ENCODE results near the gene SBDS. TPM values are rescaled to one million over a fixed set of nuclear protein-coding genes. Genes with fewer than 3 reads are reported as not detected.

Gene SBDS
- total RNA-seq, 1 donor: 78.9 TPM

DNA sequence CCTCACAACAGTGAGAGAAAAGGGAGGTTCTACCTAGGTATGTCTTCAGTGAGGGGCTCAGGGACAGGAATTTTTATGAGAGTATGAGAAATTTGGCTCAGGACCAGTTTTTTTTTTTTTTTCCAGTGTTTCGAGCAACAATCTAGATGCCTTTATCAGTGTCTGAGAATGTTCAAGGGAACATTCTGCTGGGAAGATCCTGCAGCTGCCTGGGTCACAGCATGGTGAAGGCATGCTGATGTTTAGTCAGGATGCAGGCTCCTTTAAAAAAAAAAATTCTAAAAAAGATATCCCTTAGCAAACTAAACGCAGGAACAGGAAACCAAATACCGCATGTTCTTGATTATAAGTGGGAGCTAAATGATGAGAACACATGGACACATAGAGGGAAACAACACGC lies 31.0 kb downstream of the SBDS start:
- Histone ChIP-seq H4K20me1 (ENCODE audit: insufficient read depth, low read length) (no peaks in the 10 kb centered on the region), H2AFZ (ENCODE audit: low read length) (no peak overlapping the region), H3K79me2 (ENCODE audit: insufficient read depth, low read length) (no peaks in the 10 kb centered on the region), H3K4me2 (ENCODE audit: insufficient read depth, low read length) (no peak overlapping the region), H3K9me3 (ENCODE audit: low read depth, low read length) (no peaks in the 10 kb centered on the region), H3K4me3 (ENCODE audit: insufficient read depth, low read length) (no peak overlapping the region), H3K27ac (ENCODE audit: low read depth, low read length) (no peak overlapping the region), H3K36me3 (ENCODE audit: insufficient read depth, low read length) (no peaks in the 10 kb centered on the region), H3K27me3 (ENCODE audit: insufficient read depth, low read length) (no peaks in the 10 kb centered on the region), H3K4me1 (ENCODE audit: insufficient read depth, low read length) (no peaks in the 10 kb centered on the region)
- TF ChIP-seq CTCF (IDR thresholded peaks at IDR 0.05; ENCODE audit: extremely low read depth, low read depth, low read length): no peak
- no peak for DNase-seq (ENCODE audit: insufficient read length, low spot score, missing footprints)

GRCh38 chr7:66961096-66961495 lies 34.3 kb downstream of the SBDS start:
- Histone ChIP-seq H3K27me3 (ENCODE audit: insufficient read depth, low read length) (no peaks in the 10 kb centered on the region), H3K4me2 (ENCODE audit: insufficient read depth, low read length) (no peak overlapping the region), H2AFZ (ENCODE audit: low read length) (no peak overlapping the region), H3K27ac (ENCODE audit: low read depth, low read length) (no peak overlapping the region), H3K4me1 (ENCODE audit: insufficient read depth, low read length) (no peaks in the 10 kb centered on the region), H3K9me3 (ENCODE audit: low read depth, low read length) (no peaks in the 10 kb centered on the region), H3K79me2 (ENCODE audit: insufficient read depth, low read length) (no peaks in the 10 kb centered on the region), H4K20me1 (ENCODE audit: insufficient read depth, low read length) (no peaks in the 10 kb centered on the region), H3K36me3 (ENCODE audit: insufficient read depth, low read length) (peaks cover 25% of the 10 kb centered on the region), H3K4me3 (ENCODE audit: insufficient read depth, low read length) (no peak overlapping the region)
- no peak for DNase-seq (ENCODE audit: insufficient read length, low spot score, missing footprints)
- TF ChIP-seq CTCF (IDR thresholded peaks at IDR 0.05; ENCODE audit: extremely low read depth, low read depth, low read length): no peak

GRCh38 chr7:66960192-66960591 lies 35.2 kb downstream of the SBDS start:
- Histone ChIP-seq H3K4me3 (ENCODE audit: insufficient read depth, low read length) (no peak overlapping the region), H3K36me3 (ENCODE audit: insufficient read depth, low read length) (peaks cover 34% of the 10 kb centered on the region), H3K4me1 (ENCODE audit: insufficient read depth, low read length) (no peaks in the 10 kb centered on the region), H3K4me2 (ENCODE audit: insufficient read depth, low read length) (no peak overlapping the region), H3K27ac (ENCODE audit: low read depth, low read length) (no peak overlapping the region), H3K27me3 (ENCODE audit: insufficient read depth, low read length) (no peaks in the 10 kb centered on the region), H4K20me1 (ENCODE audit: insufficient read depth, low read length) (no peaks in the 10 kb centered on the region), H3K79me2 (ENCODE audit: insufficient read depth, low read length) (no peaks in the 10 kb centered on the region), H2AFZ (ENCODE audit: low read length) (no peak overlapping the region), H3K9me3 (ENCODE audit: low read depth, low read length) (no peaks in the 10 kb centered on the region)
- no peak for DNase-seq (ENCODE audit: insufficient read length, low spot score, missing footprints)
- TF ChIP-seq CTCF (IDR thresholded peaks at IDR 0.05; ENCODE audit: extremely low read depth, low read depth, low read length): no peak

DNA sequence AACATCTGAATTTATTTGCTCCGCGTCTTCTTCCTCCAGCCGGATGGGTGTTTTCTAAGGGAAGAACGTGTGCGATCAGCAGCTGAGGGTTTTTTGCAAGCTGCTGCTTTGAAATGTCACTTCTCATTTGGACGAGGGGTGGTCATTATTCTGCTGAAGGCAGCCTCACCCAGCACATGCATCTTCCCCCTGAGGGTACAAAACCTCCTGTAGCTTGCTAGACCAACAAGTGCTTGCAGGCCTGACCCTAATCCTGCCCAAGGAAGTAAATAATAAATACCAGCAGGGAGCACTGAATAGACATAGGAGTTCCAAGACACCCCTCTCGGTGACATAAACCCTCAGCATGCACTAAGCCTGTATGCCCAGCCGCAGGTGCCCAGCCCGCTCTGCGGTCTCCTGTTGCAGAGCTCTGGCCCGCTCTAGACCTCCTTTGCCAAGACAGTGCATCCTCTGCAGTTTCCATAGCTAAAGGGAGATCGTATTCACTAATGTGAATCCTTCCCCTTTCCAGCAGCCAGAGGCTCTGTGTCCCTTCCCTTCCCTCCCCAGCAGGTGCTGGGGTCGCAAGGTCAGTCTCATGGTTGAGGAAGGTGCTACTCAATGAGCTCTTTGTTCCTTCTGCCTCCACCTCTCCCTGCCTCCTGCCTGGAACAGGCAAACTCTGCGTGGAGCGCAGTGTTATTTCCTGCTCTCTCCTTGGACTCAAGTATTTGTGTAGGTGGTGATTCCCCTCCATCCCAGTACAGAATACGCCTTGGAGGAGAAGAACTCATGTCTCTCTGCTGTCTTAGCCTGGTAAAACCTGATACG lies 36.6 kb downstream of the SBDS start:
- no peak overlapping the region for H3K4me3 ChIP-seq (ENCODE audit: insufficient read depth, low read length)
- no peaks in the 10 kb centered on the region for H4K20me1 ChIP-seq (ENCODE audit: insufficient read depth, low read length)
- H2AFZ ChIP-seq (ENCODE audit: low read length): no peak overlapping the region
- DNase-seq (ENCODE audit: insufficient read length, low spot score, missing footprints): no peak
- H3K36me3 ChIP-seq (ENCODE audit: insufficient read depth, low read length): peaks cover 46% of the 10 kb centered on the region
- H3K27me3 ChIP-seq (ENCODE audit: insufficient read depth, low read length): no peaks in the 10 kb centered on the region
- no peak overlapping the region for H3K4me2 ChIP-seq (ENCODE audit: insufficient read depth, low read length)
- no peaks in the 10 kb centered on the region for H3K9me3 ChIP-seq (ENCODE audit: low read depth, low read length)
- no peaks in the 10 kb centered on the region for H3K4me1 ChIP-seq (ENCODE audit: insufficient read depth, low read length)
- no peak overlapping the region for H3K27ac ChIP-seq (ENCODE audit: low read depth, low read length)
- TF ChIP-seq CTCF (IDR thresholded peaks at IDR 0.05; ENCODE audit: extremely low read depth, low read depth, low read length): no peak
- H3K79me2 ChIP-seq (ENCODE audit: insufficient read depth, low read length): no peaks in the 10 kb centered on the region

All from osteoblast (primary cell).